Measurements from ENCODE around the gene TMEM11. TPM values are rescaled to one million over a fixed set of nuclear protein-coding genes. Genes with fewer than 3 reads are reported as not detected.

Gene TMEM11
- total and polyA plus RNA-seq, 7 donors: 52.9 to 159 (median 78.4) TPM

- no peaks in the 10 kb centered on the region for H3K27me3 ChIP-seq (ENCODE audit: insufficient read depth in 3 of 3, low read length in 2 of 3)
- 11 to 18% (median 12%) methylated on average over 23 of the region's 23 CpGs for WGBS, 3 donors
- peaks cover 60% of the 10 kb centered on the region for H3K4me1 ChIP-seq
- intact Hi-C loops (cut with DNase I): loop anchor here (5.0 kb wide), 5 partner anchors 43 to 173 kb away; partner anchors contain the start of genes DHRS7B (in 2 of the 2) and USP22 (in 1 of the 2)
- H3K4me3 ChIP-seq: peak overlapping the region; percentile 97
- ATAC-seq (peak; percentile 1 to 2 (median 2)), DNase-seq (peak in 1 of 2 donors; percentile 66)
- peaks cover 0 to 14% of the 10 kb centered on the region in 2 donors for H3K36me3 ChIP-seq (ENCODE audit: insufficient read depth in 1 of 2, low read depth in 1 of 2)
- no peaks in the 10 kb centered on the region for H3K9me3 ChIP-seq
- H3K27ac ChIP-seq: peak overlapping the region; percentile 99
- no peak for TF ChIP-seq CTCF (IDR thresholded peaks at IDR 0.05)
These were observed 998 bp upstream of the TMEM11 start for GRCh38 chr17:21214777-21215541.

- Histone ChIP-seq H3K4me3 (peak overlapping the region; percentile 97), H3K9me3 (no peaks in the 10 kb centered on the region), H3K27ac (peak overlapping the region; percentile 99), H3K4me1 (peaks cover 72% of the 10 kb centered on the region), H3K27me3 (ENCODE audit: insufficient read depth in 3 of 3, low read length in 2 of 3) (no peaks in the 10 kb centered on the region), H3K36me3 (ENCODE audit: insufficient read depth in 1 of 2, low read depth in 1 of 2) (peaks cover 0 to 14% of the 10 kb centered on the region in 2 donors)
- peak; percentile 9 to 21 (median 14) for ATAC-seq
- DNase-seq: peak; percentile 57 to 73
- WGBS, 3 donors: 0% methylated on average over 27 to 35 of the region's 35 CpGs
- intact Hi-C loops (cut with DNase I): loop anchor here (5.0 kb wide), 5 partner anchors 41 to 171 kb away; partner anchors contain the start of genes DHRS7B (in 2 of the 2) and USP22 (in 1 of the 2)
- no peak for TF ChIP-seq CTCF (IDR thresholded peaks at IDR 0.05)
These were observed 335 bp downstream of the TMEM11 start for GRCh38 chr17:21213638-21214014.

- intact Hi-C loops (cut with DNase I): loop anchor here (5.0 kb wide), 5 partner anchors 41 to 171 kb away; partner anchors contain the start of genes DHRS7B (in 2 of the 2) and USP22 (in 1 of the 2)
- no peak for TF ChIP-seq CTCF (IDR thresholded peaks at IDR 0.05)
- DNase-seq: no peak
- Histone ChIP-seq H3K36me3 (ENCODE audit: insufficient read depth in 1 of 2, low read depth in 1 of 2) (peaks cover 0 to 14% of the 10 kb centered on the region in 2 donors), H3K27me3 (ENCODE audit: insufficient read depth in 3 of 3, low read length in 2 of 3) (no peaks in the 10 kb centered on the region), H3K4me3 (peak overlapping the region; percentile 97), H3K4me1 (peaks cover 72% of the 10 kb centered on the region), H3K9me3 (no peaks in the 10 kb centered on the region), H3K27ac (peak overlapping the region; percentile 99)
- ATAC-seq: no peak
- 4 to 5% (median 5%) methylated on average over 18 of the region's 18 CpGs for WGBS, 3 donors
These were observed 929 bp downstream of the TMEM11 start for GRCh38 chr17:21212826-21213637.

- peak in 1 of 2 donors; percentile 76 for DNase-seq
- peak overlapping the region; percentile 99 for H3K27ac ChIP-seq
- intact Hi-C loops (cut with DNase I): loop anchor here (5.0 kb wide), 5 partner anchors 40 to 170 kb away; partner anchors contain the start of genes DHRS7B (in 2 of the 2) and USP22 (in 1 of the 2)
- H3K4me1 ChIP-seq: peaks cover 78% of the 10 kb centered on the region
- ATAC-seq: peak in 3 of 4 donors; percentile 35 to 54 (median 39)
- 25 to 47% (median 34%) methylated on average over 9 of the region's 9 CpGs for WGBS, 3 donors
- peaks cover 0 to 9% of the 10 kb centered on the region in 2 donors for H3K36me3 ChIP-seq (ENCODE audit: insufficient read depth in 1 of 2, low read depth in 1 of 2)
- no peak for TF ChIP-seq CTCF (IDR thresholded peaks at IDR 0.05)
- H3K27me3 ChIP-seq (ENCODE audit: insufficient read depth in 3 of 3, low read length in 2 of 3): no peaks in the 10 kb centered on the region
- H3K4me3 ChIP-seq: peak overlapping the region; percentile 97
- H3K9me3 ChIP-seq: no peaks in the 10 kb centered on the region
These were observed 2.0 kb downstream of the TMEM11 start for GRCh38 chr17:21211825-21212479.
